ENCODE results near the gene CDC42SE2.
"Not testable (repeated sequence)": the region's sequence is repeated elsewhere in the genome, so short reads cannot be mapped to it uniquely, and the experiment has no call there.

The CDC42SE2 gene

DNA sequence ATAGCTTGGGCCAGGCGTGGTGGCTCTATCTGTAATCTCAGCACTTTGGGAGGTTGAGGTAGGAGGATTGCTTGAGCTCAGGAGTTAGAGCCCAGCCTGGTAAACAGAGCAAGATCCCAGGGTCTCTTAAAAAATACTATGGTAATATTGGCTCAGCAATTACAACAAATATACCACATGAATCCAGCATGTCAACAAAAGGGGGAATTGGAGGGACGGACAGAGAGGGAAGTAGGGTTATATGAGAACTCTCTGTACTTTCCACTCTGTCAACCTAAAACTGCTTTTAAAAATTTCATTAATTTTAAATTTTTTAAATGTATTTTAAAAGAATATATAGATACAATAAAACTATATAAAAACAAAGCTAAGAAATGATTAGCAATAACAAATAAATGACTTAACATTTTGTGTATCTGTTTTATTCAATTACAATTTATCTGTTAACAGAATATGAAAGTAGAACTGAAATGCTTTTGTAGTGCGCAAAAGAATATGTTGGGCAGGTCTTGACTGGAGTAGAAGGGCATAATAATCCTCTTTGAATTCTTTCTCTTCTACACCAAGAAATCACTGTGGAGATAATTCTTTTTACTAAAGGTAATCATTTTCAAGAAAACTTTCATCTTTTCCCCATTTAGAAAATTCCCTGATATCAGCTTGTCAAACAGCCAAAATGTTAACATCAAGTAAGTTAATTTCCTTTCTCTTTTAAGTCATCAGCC is 12.9 kb upstream of the CDC42SE2 start:
- in situ Hi-C loops (cut with MboI; ENCODE audit: low sequenced_read_pairs), result no loop called here

DNA sequence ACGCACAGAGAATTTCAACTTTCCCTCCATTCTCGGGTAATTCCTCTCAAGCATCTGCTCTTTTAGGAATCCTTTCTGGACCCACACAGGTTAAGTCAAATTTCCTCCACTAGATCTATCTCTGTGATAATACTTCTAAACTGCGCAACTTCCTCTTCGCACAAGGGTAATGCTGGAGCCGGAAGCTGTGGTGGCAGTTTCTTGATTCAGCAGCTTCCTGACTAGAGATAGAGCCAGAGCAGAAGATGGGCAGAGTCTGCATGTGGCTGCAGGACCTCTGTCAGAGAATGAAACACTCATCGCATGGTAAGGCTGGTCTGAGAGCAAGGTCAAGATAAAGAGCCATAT is 11.1 kb upstream of the CDC42SE2 start:
- in situ Hi-C loops (cut with MboI; ENCODE audit: low sequenced_read_pairs), result no loop called here

DNA sequence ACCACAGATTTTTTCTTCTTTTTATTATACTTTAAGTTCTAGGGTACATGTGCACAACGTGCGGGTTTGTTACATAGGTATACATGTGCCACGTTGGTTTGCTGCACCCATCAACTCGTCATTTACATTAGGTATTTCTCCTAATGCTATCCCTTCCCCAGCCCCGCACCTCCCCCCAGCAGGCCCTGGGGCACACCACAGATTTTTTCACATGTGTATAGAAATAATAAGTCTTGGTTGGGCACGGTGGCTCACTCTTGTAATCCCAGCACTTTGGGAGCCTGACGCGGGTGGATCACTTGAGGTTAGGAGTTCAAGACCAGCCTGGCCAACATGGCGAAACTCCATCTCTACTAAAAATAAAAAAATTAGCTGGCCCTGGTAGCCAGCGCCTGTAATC is 9.8 kb upstream of the CDC42SE2 start:
- in situ Hi-C loops (cut with MboI; ENCODE audit: low sequenced_read_pairs), result not testable (repeated sequence)

DNA sequence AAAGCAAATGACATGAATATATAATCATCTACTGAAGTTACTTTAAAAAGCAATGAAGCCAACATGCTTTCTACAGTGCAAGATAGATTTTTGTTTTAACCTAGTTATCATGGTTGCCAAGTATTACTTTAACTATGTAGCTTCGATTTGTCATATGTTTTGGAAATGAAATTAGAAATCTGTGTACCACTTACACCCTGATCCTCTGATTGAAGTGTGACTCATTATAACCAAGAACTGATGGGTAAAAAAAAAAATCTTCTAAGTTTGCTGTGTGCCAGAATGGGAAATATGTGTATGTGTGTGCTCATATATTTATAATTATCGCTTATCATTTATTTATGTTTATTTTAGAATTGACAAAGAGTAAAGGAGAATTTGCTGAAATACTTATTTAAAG is 9.1 kb upstream of the CDC42SE2 start:
- in situ Hi-C loops (cut with MboI; ENCODE audit: low sequenced_read_pairs), result no loop called here

DNA sequence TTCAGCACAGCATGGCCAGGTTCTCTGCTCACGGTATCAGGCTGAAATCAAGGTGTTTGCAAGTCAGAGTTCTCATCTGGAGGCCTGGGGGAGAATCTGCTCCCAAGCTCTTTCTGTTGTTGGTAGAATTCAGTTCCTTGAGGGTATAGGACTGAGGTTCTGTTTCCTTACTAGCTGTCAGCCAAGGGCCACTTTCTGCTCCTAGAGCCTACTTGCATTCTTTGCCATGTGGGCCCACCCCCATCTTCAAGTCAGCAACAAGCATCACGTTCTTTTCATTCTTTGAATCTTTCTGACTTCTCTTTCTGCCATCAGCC is 7.4 kb upstream of the CDC42SE2 start:
- in situ Hi-C loops (cut with MboI; ENCODE audit: low sequenced_read_pairs), result no loop called here

DNA sequence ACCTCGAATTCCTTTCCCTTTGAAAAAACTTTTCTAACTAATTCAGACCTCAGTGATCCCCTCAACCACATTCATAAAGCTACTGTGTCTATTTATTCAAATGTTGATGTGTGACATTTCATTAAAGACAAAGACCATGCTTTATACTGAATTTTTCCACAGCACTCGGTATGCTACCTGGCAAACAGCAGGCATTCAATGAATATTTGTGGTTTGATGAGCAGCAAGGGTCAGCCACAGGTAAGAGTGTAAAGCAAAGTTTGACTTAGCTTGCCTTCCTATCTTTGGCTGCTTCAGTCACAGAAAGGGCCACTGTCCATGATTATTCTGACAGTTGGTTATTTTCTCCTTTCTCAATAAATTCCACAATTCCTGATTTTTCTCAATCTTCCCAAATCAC is 5.1 kb upstream of the CDC42SE2 start:
- in situ Hi-C loops (cut with MboI; ENCODE audit: low sequenced_read_pairs), result no loop called here

DNA sequence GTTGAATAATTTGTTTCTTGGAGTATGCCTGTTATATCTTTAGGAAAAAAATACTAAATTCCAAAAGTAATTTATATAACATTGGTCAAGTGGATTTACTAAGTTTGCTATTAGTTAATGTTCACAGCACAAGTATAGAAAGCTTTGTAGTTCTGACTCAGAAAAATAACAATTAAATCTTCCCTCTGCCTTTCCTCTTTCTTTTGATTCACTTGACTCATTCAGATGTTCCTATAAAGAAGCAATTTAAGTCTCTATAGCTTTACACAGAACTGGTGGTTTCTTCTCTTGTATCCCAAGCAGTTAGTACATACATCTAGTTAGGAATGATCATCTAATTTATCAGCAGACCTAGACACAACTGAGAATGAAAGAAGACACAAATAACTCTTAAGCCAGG is 4.5 kb upstream of the CDC42SE2 start:
- in situ Hi-C loops (cut with MboI; ENCODE audit: low sequenced_read_pairs), result no loop called here

DNA sequence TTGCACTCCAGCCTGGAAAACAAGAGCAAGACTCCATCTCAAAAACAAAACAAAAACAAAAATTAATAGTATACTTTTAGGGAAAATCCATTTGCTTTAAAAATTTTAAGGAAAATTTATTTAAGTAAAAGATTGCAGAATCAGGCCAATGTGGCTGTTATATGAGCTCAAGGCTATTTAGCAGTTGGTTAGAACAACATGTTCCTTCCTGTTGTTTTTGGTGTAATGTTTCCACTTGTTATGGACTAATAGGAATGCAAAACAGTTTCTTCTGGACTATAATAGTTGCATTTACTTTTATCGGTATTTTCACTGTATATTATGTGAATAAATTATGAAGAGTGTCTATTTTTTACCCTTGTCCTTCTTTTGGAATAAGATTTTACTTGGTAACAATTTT is 3.0 kb upstream of the CDC42SE2 start:
- in situ Hi-C loops (cut with MboI; ENCODE audit: low sequenced_read_pairs), result no loop called here

DNA sequence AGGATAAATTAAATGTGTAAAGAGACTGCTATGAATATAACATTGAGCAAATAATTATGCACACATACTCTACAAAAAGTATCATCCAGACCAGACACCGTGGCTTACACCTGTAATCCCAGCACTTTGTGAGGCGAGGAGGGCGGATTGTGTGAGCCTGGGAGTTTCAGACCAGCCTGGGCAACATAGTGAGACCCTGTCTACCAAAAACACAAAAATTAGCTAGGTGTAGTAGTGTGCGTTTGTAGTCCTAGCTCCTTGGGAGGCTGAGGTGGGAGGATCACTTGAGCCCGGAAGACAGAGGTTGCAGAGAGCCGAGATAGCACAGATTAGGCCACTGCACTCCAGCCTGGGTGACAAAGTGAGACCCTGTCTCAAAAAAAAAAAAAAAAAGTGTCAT is 2.4 kb upstream of the CDC42SE2 start:
- in situ Hi-C loops (cut with MboI; ENCODE audit: low sequenced_read_pairs), result no loop called here

DNA sequence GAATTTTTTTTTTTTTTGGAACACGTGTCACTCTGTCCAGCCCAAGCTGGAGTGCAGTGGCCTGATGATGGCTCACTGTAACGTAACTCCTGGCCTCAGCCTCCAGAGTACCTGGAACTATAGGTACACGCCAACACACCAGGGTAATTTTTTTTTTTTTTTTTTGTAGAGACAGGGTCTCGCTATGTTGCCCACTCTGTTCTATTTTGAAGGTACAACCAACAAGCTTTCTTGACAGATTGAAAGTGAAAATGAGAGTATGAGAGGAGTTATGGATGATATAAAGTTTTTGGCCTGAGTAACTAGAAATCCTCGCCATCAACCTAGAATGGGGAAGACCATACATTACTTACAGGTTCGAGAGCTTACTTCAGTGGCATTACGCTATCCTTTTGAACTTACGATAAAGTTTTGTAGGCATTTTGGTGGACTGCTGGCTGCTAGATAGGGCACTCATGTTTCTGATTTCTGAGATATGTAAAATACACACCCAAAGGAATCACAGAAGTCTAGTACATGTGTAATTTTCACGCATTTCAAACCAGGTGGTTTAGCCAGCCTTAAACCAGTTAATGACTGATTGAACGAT is 806 bp upstream of the CDC42SE2 start:
- in situ Hi-C loops (cut with MboI; ENCODE audit: low sequenced_read_pairs), result no loop called here

DNA sequence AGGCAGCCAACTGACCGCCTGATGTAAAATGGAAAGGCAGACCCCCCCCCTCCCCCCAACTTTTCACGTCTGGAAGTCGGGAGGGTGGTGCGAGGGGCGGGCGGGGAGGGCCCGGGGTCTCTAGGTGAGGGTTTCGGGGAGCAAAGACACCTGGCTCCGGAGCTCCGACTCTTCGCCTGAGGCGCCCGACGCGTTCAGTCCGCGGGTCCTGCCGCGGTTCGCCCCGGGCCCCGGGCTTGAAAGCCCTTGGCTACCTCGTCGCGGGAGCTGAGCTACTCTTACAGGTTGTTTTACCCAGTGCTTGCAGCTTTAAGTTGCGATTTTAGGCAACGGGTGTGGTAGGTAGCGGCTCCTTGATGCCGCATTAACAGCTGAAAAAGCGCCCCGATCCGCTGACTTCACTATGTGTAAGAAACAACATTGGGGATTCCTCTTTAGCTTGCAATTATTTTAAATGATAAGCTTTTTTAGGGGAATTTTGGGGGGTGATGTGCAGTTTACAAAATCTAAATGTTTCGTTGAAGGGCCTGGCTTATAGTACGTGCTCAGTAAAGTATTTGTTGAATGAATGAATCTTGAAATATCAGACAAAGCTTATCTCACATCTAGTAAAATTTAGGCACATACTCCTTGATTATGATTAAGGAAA is 722 bp downstream of the CDC42SE2 start:
- in situ Hi-C loops (cut with MboI; ENCODE audit: low sequenced_read_pairs), result no loop called here

DNA sequence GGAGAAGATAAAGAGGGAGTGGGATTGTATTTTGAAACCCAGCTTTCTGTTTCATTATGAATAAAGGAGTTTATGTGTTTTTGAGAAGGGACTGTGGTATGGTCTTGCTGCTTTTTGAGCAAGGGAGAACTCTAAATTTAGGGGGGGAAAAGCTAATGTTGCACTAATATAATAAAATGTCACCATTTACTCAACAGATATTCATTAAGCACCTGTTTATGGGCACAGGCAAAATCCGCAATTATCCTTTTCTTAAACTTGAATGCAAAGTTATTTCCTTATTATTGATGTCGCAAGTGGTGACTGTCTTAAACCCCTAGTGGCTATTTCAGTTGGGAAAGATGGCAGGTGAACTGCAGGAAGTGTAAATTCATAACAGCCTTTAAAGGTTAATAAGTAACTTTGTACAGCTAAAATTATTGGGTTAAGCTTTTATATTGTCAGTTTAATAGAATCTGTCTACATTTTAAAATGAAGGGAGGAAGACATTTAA is 1.5 kb downstream of the CDC42SE2 start:
- in situ Hi-C loops (cut with MboI; ENCODE audit: low sequenced_read_pairs), result no loop called here

DNA sequence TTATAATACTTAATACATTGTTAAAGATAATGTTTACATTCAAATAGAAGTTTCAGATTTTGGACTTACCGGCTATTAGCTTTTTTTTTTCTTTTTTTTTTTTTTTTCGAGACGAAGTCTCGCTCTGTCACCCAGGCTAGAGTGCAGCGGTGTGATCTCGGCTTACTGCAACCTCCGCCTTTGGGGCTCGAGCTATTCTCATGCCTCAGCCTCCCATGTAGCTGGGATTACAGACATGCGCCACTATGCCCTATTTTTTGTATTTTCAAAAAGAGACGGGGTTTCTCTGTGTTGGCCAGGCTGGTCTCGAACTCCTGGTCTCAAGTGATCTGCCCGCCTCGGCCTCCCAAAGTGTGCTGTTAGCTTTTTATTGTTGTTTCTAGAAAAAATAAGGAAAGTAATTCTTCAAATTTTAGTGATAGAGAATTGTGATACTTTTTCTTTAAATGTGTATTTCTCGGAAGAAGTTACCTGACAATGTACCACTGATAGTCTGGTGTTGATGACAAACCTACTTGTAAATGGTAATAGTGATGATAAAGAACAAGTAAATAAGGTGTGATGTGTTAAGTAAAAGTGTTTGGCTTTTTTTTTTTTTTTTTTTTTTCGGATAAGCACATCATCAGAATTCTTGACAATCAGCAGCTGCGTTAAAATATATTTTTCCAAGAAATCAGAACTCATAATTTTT is 2.7 kb downstream of the CDC42SE2 start:
- in situ Hi-C loops (cut with MboI; ENCODE audit: low sequenced_read_pairs), result no loop called here

DNA sequence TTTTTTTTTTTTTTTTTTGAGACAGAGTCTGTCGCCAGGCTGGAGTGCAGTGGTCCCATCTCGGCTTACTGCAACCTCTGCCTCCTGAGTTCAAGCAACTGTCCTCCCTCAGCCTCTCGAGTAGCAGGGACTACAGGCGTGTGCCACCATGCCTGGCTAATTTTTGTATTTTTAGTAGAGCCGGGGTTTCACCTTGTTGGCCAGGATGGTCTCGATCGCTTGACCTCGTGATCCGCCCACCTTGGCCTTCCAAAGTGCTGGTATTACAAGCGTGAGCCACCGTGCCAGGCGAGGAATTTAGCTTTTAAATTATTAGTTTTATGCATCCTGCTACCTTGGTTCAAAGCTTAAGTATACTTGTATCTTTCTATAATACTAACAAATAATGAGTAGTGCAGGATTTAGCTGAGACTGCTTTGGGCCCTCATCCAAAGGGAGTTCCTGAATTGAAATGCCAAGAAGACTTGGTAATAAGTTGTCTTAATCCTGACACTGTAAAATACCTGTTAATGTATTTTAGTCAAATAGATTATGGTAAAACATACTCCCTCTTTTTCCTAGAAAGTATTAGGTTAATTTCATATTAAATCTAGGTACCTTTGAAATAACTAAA is 5.0 kb downstream of the CDC42SE2 start:
- in situ Hi-C loops (cut with MboI; ENCODE audit: low sequenced_read_pairs), result no loop called here

DNA sequence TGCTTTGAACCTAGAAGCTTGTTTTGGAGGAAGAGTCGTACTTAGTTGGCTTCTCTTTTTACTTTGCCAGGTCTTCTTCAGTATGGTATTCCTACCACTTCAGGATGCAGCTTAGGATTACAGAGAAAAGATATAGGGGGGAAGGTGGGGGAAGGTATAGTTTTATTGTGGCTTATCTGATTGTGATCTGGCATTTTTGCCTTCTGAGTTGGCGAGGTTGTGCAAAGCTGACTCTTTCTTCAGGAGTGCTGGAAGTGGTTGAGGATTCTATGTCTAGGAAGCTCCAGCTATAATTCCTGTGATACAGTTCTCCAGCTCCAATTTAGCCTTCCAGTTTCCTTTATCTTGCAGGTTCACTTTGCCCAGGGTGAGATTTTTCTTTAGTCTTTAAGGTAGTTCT is 7.0 kb downstream of the CDC42SE2 start:
- in situ Hi-C loops (cut with MboI; ENCODE audit: low sequenced_read_pairs), result no loop called here

DNA sequence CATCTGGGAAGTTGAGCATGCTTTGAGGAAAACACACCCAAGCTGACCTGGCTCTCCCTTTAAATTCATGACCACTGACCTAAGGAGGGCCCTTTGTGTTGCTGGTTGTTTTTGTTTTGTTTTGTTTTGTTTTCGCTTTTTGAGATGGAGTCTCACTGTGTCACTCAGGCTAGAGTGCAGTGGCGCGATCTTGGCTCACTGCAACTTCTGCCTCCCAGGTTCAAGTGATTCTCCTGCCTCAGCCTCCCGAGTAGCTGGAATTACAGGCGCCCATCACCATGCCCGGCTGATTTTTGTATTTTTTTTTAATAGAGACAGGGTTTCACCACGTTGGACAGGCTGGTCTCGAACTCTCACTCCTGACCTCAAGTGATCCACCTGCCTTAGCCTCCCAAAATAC is 8.0 kb downstream of the CDC42SE2 start:
- in situ Hi-C loops (cut with MboI; ENCODE audit: low sequenced_read_pairs), result not testable (repeated sequence)

DNA sequence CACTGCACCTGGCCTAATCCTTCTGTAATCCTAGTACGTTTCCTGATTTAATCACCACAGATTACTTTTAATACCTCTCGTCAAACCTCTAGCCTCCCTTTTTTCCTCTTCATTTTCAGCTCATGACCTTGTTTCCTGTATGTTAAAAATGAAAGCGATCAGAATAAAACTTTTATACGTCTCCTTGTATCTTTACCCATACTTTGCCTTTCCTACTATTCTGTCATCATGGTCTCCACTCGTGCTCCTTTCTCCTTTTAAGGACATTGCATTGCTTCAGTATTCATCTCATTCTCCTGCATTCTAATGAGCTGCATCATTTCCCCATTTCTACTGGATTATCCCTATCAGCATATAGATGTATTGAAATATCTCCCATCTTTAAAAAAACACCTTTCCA is 8.5 kb downstream of the CDC42SE2 start:
- in situ Hi-C loops (cut with MboI; ENCODE audit: low sequenced_read_pairs), result no loop called here

DNA sequence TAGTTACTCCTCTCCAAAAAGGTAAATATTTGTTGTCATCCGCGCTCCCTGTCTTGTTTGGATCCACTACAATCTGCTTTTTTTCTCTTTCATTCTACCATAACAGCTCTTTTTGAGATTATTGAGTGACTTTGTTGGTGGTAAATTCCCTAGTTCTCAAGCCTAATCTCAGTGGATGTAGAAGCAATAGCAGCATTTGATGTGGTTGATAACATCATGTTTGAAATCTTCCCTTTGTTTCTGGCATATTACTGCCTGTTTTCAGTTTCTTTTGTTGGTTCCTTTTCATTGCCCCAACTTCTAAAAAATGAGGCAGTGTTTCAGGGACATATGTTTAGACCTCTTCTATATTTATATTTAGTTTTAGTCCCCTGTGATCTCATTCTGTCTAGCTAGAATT is 8.9 kb downstream of the CDC42SE2 start:
- in situ Hi-C loops (cut with MboI; ENCODE audit: low sequenced_read_pairs), result no loop called here

DNA sequence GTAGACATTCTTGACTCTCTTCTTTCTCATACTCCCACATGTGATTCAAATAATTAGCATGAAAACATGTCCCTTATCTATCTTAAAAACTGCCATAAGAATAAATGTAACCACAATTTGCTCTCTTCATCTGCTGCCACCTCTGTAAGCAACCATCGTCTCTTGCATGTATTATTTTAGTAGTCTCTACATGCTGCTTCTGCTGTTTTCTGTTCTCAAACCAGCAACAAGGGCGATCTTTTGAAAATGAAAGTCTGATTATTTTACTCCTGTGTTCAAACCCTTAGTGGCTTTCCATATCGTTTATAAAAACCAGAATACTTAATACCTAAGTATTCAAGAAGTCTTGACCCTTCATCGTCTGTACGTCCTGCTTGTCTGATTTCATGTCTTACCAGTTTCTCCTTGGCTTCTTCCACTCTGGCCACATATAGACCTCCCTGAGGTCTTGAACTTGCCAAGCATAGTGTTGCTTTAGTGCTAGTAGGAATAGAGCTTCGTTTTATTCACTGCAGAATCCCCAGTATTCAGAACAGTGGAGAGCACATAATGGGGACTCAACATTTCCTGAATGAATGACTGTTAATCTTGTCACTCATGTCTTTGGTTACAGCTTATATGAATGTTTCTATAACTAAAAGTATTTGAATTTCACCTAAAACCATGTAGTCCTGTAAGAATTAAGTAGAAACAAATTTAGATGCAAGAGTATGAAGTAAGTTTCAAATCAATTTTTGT is 10.6 kb downstream of the CDC42SE2 start:
- in situ Hi-C loops (cut with MboI; ENCODE audit: low sequenced_read_pairs), result no loop called here

DNA sequence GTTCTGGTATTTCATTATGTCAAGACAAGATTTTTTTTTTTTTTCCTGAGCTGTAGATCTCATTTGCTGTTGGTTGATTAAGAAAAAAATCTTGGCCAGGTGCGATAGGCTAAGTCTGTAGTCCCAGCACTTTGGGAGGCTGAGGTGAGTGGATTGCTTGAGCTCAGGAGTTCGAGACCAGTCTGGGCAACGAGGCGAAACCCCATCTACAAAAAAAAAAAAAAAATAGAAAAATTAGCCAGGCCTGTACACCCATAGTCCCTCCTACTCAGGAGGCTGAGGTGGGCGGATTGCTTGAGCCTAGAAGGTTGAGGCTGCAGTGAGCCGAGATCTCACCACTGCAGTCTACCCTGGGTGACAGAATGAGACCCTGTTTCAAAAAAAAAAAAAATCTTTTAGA is 12.2 kb downstream of the CDC42SE2 start:
- in situ Hi-C loops (cut with MboI; ENCODE audit: low sequenced_read_pairs), result no loop called here

DNA sequence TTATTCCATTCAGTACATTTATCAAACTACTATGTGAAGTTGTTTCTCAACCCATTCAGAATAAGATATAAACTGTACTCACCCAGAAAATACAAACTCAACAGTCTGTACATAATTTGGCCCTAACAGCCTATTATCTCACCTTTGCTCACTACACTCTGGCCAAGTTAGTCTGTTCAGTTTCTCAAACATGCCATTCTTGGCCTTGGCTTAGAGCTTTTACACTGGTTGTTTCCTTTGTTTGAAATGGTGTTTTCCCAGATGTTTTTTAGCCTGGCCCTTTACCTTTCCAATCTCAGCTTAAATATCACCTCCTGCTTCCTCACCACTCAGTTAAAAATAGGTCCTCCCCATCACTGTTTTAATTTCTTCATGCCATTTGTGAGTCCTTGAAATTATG is 13.6 kb downstream of the CDC42SE2 start:
- in situ Hi-C loops (cut with MboI; ENCODE audit: low sequenced_read_pairs), result no loop called here

All from HL-60/S4 (cell line).